D721Med (cell line): ENCODE results near the gene RPRD1A.

Experiments used
- DNase-seq: peaks from one replicate; pipeline ENCODE4 v3.0.0; 2011; ENCODE audit warnings: low spot score; ENCODE audit not compliant: insufficient read length
- FAIRE-seq: peaks from 2 replicates; lab custom pipeline; 2011; peaks lifted over from hg19 to GRCh38; lab: Jason Lieb, UNC
- CTCF ChIP-seq: IDR thresholded peaks from 2 replicates; pipeline ENCODE4 v1.5.1; 2012; ENCODE audit warnings: mild to moderate bottlenecking, control low read depth; ENCODE audit not compliant: insufficient read depth; ENCODE audit errors: missing control alignments

Gene RPRD1A

GRCh38 chr18:36108196-36108595, 40.8 kb upstream of the RPRD1A start:
- no peak for TF ChIP-seq CTCF
- FAIRE-seq, result no peak

GRCh38 chr18:36107477-36107876, 40.1 kb upstream of the RPRD1A start:
- FAIRE-seq, result no peak
- DNase-seq, result no peak

More at GRCh38 chr18:36108196-36108595, 40.8 kb upstream of the RPRD1A start:
- no peak for DNase-seq

GRCh38 chr18:36104749-36105148, 37.4 kb upstream of the RPRD1A start:
- FAIRE-seq (no peak), DNase-seq (no peak)
- TF ChIP-seq CTCF, result no peak

More at GRCh38 chr18:36107477-36107876, 40.1 kb upstream of the RPRD1A start:
- TF ChIP-seq CTCF, result no peak

- no peak for DNase-seq
- no peak for FAIRE-seq
- no peak for TF ChIP-seq CTCF
These were observed 34.6 kb upstream of the RPRD1A start for GRCh38 chr18:36101943-36102342.

- FAIRE-seq (no peak), DNase-seq (no peak)
- TF ChIP-seq CTCF, result no peak
These were observed 32.0 kb upstream of the RPRD1A start for GRCh38 chr18:36099311-36099710.

GRCh38 chr18:36096955-36097354, 29.6 kb upstream of the RPRD1A start:
- no peak for DNase-seq
- TF ChIP-seq CTCF, result no peak
- peak; percentile 44 for FAIRE-seq

- FAIRE-seq (peak; percentile 99), DNase-seq (peak; percentile 28)
- TF ChIP-seq CTCF, result peak; percentile 65
These were observed 28.7 kb upstream of the RPRD1A start for GRCh38 chr18:36095936-36096519.
